Gastrocnemius medialis (tissue), 4 donors: ENCODE results near the gene KASH5. TPM values are rescaled to one million over a fixed set of nuclear protein-coding genes. Genes with fewer than 3 reads are reported as not detected.

ENCODE experiments used
- ATAC-seq, 2 donors: fragments of 150-250 bp; one replicate each; pipeline ENCODE4 v1.9.1; 2016
- DNase-seq, 2 donors: peaks; one replicate each; pipeline ENCODE4 v3.0.0-alpha.2; 2019
- H3K27ac ChIP-seq, 4 donors: fragments of 200-600 bp; sonication (generic); 1 replicate in 1 of 4; 2 replicates in 3 of 4; pipeline ENCODE4 v1.5.1; 2016 to 2018; ENCODE audit warnings: mild to moderate bottlenecking in 2 of 4, moderate library complexity in 1 of 4
- H3K27me3 ChIP-seq, 3 donors: fragments of 200-600 bp; sonication (generic) in 2 of 3; 1 replicate in 1 of 3; 2 replicates in 2 of 3; pipeline versions ENCODE4 v1.5.1 to v1.6.0; 2016 to 2019; ENCODE audit warnings: mild to moderate bottlenecking in 1 of 3, moderate library complexity in 1 of 3
- H3K36me3 ChIP-seq, 2 donors: fragments of 200-600 bp; sonication (generic) in 1 of 2; one replicate each; pipeline ENCODE4 v1.5.1; 2017 to 2018
- H3K4me1 ChIP-seq, 2 donors: fragments of 200-600 bp; sonication (generic) in 1 of 2; one replicate each; pipeline ENCODE4 v1.5.1; 2016 to 2017; ENCODE audit warnings: mild to moderate bottlenecking in 2 of 2
- H3K4me3 ChIP-seq, 4 donors: fragments of 200-600 bp; sonication (generic) in 3 of 4; 1 replicate in 1 of 4; 2 replicates in 3 of 4; pipeline ENCODE4 v1.5.1; 2016 to 2019; ENCODE audit warnings: mild to moderate bottlenecking in 2 of 4
- H3K9me3 ChIP-seq, 3 donors: fragments of 200-600 bp; sonication (generic) in 2 of 3; 1 replicate in 1 of 3; 2 replicates in 2 of 3; pipeline ENCODE4 v1.5.1; 2016 to 2019
- POLR2A ChIP-seq, 2 donors: fragments of 450-650 bp; IDR thresholded peaks; one replicate each; pipeline ENCODE4 v1.6.1; 2017; ENCODE audit warnings: antibody characterized with exemption in 2 of 2, mild to moderate bottlenecking in 2 of 2, moderate library complexity in 2 of 2
- in situ Hi-C, 4 donors: fragments of 200-750 bp; cut with MboI; loops; one replicate each; pipeline versions ENCODE4 v1.15.0 to v1.8.0; 2017; ENCODE audit warnings: low sequenced_read_pairs in 4 of 4
- intact Hi-C: fragments of 100-400 bp; cut with DNase I; formaldehyde crosslinking; loops from one replicate; pipeline ENCODE4 v1.15.1; 2023; ENCODE audit warnings: low total_unique reads
- total RNA-seq, 4 donors: library from RNA; depleted of rRNA; stranded (reverse); fragments of >200 nt; gene quantifications; one replicate each; pipeline versions ENCODE4 v1.1.0 to v1.2.3, GENCODE V29; 2016
- TF ChIP-seq, protein P1 (sequence below), 5 experiments: fragments of 450-650 bp in 3 of 5; fragments of 200-600 bp in 2 of 5; sonication (generic) in 2 of 5; IDR thresholded peaks in 4 of 5; conservative IDR thresholded peaks in 1 of 5; 1 replicate in 4 of 5; 2 replicates in 1 of 5; pipeline ENCODE4 v1.5.1; 2016 to 2019; ENCODE audit warnings: antibody characterized with exemption in 5 of 5, mild to moderate bottlenecking in 3 of 5, moderate library complexity in 3 of 5

Gene KASH5
- total RNA-seq, 4 donors from 2014 or later: not detected

DNA sequence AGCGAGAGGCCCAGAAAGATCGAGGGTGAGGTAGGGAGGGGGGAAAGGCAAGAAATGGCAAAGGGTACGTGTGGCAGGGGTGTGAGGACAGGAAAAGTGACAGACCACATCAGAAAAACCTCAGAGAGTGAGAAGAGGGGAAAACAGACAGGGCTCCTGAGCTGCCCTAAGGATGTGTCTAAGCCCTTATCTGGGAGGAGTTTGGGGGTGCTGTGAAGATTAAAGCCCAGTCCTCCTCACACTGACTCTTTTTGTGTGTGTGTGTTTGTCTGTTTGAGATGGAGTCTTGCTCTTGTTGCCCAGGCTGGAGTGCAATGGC is 35.9 kb downstream of the KASH5 start:
- intact Hi-C loops: no loop called here
- Histone ChIP-seq H3K27me3 (peaks cover 90 to 100% (median 99%) of the 10 kb centered on the region in 3 donors), H3K4me1 (peaks cover 13 to 29% of the 10 kb centered on the region in 2 donors), H3K9me3 (no peaks in the 10 kb centered on the region), H3K4me3 (no peak overlapping the region), H3K27ac (no peak overlapping the region), H3K36me3 (no peaks in the 10 kb centered on the region)
- TF ChIP-seq POLR2A (IDR thresholded peaks at IDR 0.05): no peak
- TF ChIP-seq, protein P1, sequence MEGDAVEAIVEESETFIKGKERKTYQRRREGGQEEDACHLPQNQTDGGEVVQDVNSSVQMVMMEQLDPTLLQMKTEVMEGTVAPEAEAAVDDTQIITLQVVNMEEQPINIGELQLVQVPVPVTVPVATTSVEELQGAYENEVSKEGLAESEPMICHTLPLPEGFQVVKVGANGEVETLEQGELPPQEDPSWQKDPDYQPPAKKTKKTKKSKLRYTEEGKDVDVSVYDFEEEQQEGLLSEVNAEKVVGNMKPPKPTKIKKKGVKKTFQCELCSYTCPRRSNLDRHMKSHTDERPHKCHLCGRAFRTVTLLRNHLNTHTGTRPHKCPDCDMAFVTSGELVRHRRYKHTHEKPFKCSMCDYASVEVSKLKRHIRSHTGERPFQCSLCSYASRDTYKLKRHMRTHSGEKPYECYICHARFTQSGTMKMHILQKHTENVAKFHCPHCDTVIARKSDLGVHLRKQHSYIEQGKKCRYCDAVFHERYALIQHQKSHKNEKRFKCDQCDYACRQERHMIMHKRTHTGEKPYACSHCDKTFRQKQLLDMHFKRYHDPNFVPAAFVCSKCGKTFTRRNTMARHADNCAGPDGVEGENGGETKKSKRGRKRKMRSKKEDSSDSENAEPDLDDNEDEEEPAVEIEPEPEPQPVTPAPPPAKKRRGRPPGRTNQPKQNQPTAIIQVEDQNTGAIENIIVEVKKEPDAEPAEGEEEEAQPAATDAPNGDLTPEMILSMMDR (IDR thresholded peaks at IDR 0.05 in 4 of 5, conservative IDR thresholded peaks at IDR 0.05 in 1 of 5): no peak
- ATAC-seq (no peak), DNase-seq (no peak)
- in situ Hi-C loops: no loop called here

DNA sequence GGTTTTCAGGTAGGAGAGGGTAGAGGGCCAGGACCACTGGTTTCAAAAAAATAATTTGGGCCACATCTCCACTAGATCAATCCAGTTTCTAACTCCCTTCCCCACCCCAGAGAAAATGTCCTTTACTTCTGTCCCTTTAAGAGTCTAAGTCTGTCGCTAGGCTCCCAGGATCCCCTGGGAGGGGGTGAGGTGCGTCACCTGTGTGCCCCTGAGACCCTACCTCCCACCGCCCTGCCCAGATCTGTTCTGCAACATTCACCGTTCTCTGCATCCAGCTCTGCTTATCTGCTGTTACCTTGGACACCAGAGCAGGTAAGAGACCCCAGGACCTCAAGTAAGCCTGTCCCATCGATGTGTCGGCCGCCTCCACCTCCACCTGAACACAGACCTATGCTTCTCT is 37.1 kb downstream of the KASH5 start, which contains the start of gene GFY:
TSS of gene GFY (plus strand) at position 211 of the 400 bp plus-strand sequence. CDS start 1,043 bp downstream, outside the sequence.
- ATAC-seq: no peak
- peaks cover 13 to 29% of the 10 kb centered on the region in 2 donors for H3K4me1 ChIP-seq
- in situ Hi-C loops (no loop called here), intact Hi-C loops (no loop called here)
- H3K4me3 ChIP-seq: no peak within 1 kb of the TSS
- TF ChIP-seq, protein P1 (IDR thresholded peaks at IDR 0.05 in 4 of 5, conservative IDR thresholded peaks at IDR 0.05 in 1 of 5): no peak
- no peak for TF ChIP-seq POLR2A (IDR thresholded peaks at IDR 0.05)
- no peaks in the 10 kb centered on the region for H3K9me3 ChIP-seq
- no peaks in the 10 kb centered on the region for H3K36me3 ChIP-seq
- DNase-seq: no peak
- H3K27ac ChIP-seq: no peak within 1 kb of the TSS
- H3K27me3 ChIP-seq: peaks cover 91 to 99% (median 94%) of the 10 kb centered on the region in 3 donors

DNA sequence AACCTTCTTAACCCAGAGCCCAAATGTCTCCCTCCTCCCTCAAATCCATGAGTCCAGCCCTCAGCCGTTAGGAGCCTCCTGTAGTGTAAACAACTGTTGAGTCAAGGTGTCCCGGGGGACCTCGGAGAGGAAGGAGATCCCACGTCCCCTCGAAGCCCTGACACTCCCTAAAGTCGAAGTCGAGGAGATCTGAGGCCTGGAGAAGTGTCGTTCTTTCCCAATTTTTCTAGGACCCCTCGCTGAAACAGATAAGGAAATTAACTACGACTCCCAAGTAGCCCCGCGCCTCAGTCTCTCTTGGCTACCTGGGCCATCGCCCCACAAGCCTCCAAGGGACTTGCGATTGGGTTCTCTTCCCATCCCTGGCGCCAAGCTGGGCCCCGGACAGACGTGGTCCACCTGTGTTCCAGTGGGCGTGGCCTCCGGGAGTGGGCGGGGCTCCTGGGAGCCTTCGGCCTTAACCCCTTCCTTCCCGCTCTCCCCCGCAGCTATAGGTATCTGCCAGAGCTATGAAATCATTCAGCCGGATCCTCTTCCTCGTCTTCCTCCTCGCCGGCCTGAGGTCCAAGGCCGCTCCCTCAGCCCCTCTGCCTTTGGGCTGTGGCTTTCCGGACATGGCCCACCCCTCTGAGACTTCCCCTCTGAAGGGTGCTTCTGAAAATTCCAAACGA is 38.0 kb downstream of the KASH5 start:
- intact Hi-C loops: no loop called here
- Histone ChIP-seq H3K36me3 (no peaks in the 10 kb centered on the region), H3K4me1 (peaks cover 13 to 26% of the 10 kb centered on the region in 2 donors), H3K27ac (no peak overlapping the region), H3K4me3 (no peak overlapping the region), H3K9me3 (no peaks in the 10 kb centered on the region), H3K27me3 (peaks cover 93 to 96% (median 93%) of the 10 kb centered on the region in 3 donors)
- ATAC-seq (no peak), DNase-seq (no peak)
- no peak for TF ChIP-seq POLR2A (IDR thresholded peaks at IDR 0.05)
- TF ChIP-seq, protein P1 (IDR thresholded peaks at IDR 0.05 in 4 of 5, conservative IDR thresholded peaks at IDR 0.05 in 1 of 5): no peak
- in situ Hi-C loops: no loop called here

DNA sequence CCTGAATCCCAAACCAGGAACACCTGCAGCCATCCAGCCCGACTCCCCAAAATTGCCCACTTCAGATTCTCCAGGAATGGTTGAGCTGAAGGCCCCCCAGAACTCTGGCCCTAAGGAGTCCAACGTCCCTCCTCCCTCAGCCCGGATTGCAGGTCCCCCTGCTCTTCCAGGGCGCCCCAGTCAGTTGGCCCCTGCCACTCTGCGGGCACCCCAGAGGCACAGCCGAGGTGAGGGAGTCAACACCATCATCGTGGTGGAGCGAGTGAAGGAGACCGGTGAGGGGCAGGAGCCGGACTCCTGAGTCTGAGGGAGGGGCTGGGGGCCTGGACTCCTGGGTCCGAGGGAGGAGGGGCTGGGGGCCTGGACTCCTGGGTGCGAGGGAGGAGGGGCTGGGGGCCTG is 39.3 kb downstream of the KASH5 start:
- in situ Hi-C loops (no loop called here), intact Hi-C loops (no loop called here)
- H3K9me3 ChIP-seq: no peaks in the 10 kb centered on the region
- ATAC-seq (no peak), DNase-seq (no peak)
- TF ChIP-seq, protein P1 (IDR thresholded peaks at IDR 0.05 in 4 of 5, conservative IDR thresholded peaks at IDR 0.05 in 1 of 5): no peak
- no peaks in the 10 kb centered on the region for H3K36me3 ChIP-seq
- H3K4me1 ChIP-seq: peaks cover 12 to 21% of the 10 kb centered on the region in 2 donors
- H3K4me3 ChIP-seq: no peak overlapping the region
- H3K27ac ChIP-seq: no peak overlapping the region
- H3K27me3 ChIP-seq: peaks cover 93 to 97% (median 93%) of the 10 kb centered on the region in 3 donors
